Heart right ventricle (tissue), 16 donors: Measurements from ENCODE around the gene HSDL1. TPM values are rescaled to one million over a fixed set of nuclear protein-coding genes. Genes with fewer than 3 reads are reported as not detected.

Experiments used
- ATAC-seq, 8 donors: fragments of 200-7000 bp; cut with Tn5 transposase; one replicate each; pipeline ENCODE4 v1.9.1; 2020; ENCODE audit warnings: mild to moderate bottlenecking in 8 of 8, moderate library complexity in 8 of 8, moderate number of reproducible peaks in 1 of 8
- DNase-seq, 2 donors: peaks; one replicate each; pipeline ENCODE4 v3.0.0-alpha.2; 2020
- H3K27ac ChIP-seq, 10 donors: fragments of 200-600 bp; sonication (generic) in 2 of 10; one replicate each; pipeline versions ENCODE4 v1.5.0 to v1.8.0; 2020 to 2022; ENCODE audit warnings: mild to moderate bottlenecking in 3 of 10
- H3K27me3 ChIP-seq, 7 donors: fragments of 200-600 bp; one replicate each; pipeline ENCODE4 v1.8.0; 2021 to 2022; ENCODE audit warnings: mild to moderate bottlenecking in 2 of 7
- H3K36me3 ChIP-seq, 9 donors: fragments of 200-600 bp; sonication (generic) in 1 of 9; one replicate each; pipeline versions ENCODE4 v1.5.0 to v1.8.0; 2020 to 2022; ENCODE audit warnings: mild to moderate bottlenecking in 2 of 9
- H3K4me1 ChIP-seq, 9 donors: fragments of 200-600 bp; sonication (generic) in 1 of 9; one replicate each; pipeline versions ENCODE4 v1.5.0 to v1.8.0; 2020 to 2022; ENCODE audit warnings: mild to moderate bottlenecking in 4 of 9
- H3K4me3 ChIP-seq, 10 donors: fragments of 200-600 bp; sonication (generic) in 2 of 10; one replicate each; pipeline versions ENCODE4 v1.5.0 to v1.8.0; 2020 to 2022; ENCODE audit warnings: mild to moderate bottlenecking in 7 of 10, moderate library complexity in 2 of 10
- H3K9me3 ChIP-seq, 11 donors: fragments of 200-600 bp in 10 of 11; sonication (generic) in 2 of 11; one replicate each; pipeline versions ENCODE4 v1.5.0 to v1.8.0; 2013 to 2022; ENCODE audit warnings: mild to moderate bottlenecking in 2 of 11, control low read depth in 1 of 11, moderate library complexity in 1 of 11
- CTCF ChIP-seq, 9 donors: fragments of 200-600 bp; sonication (generic) in 2 of 9; IDR thresholded peaks; one replicate each; pipeline versions ENCODE4 v1.5.0 to v1.8.0; 2021 to 2022; ENCODE audit warnings: antibody characterized with exemption in 9 of 9, mild to moderate bottlenecking in 5 of 9, moderate library complexity in 1 of 9
- WGBS, 2 donors: extraction: QIAGEN DNeasy Blood & Tissue Kit; methylation state at CpG; one replicate each; pipeline ENCODE4 v1.1.7; 2013; ENCODE audit warnings: inconsistent platforms in 1 of 2; 5-methylcytosine and 5-hydroxymethylcytosine counted together
- intact Hi-C, 10 donors: fragments of 100-400 bp; cut with DNase I; formaldehyde crosslinking; loops; one replicate each; pipeline versions ENCODE4 v1.11.1 to v1.14.2; 2022
- polyA plus RNA-seq, 2 donors: library from polyadenylated mRNA; stranded (reverse); fragments of 200-250 nt; gene quantifications; one replicate each; pipeline ENCODE4 v1.2.3, GENCODE V29; 2013
- total RNA-seq, 10 donors: library from RNA; stranded (reverse); fragmentation: NEBNext Ultra II Directional in 3 of 10; extraction: Animal tissue kit (Norgen Biotek cat#: 25700) in 3 of 10; gene quantifications; one replicate each; pipeline versions ENCODE4 v1.2.1 to v1.2.4, GENCODE V29; 2021 to 2023
- donor health status: Arrhythmogenic right ventricular cardiomyopathy.
- donor health status: ischemic (EF 13 %, LVEDD 7.1; RV severe dilation, severe dysfunction).
- donor health status: healthy with polysubstance abuse.
- donor health status: DM: no; HTN: yes; CAD: no.
- donor health status: DM: no; HTN: no; CAD: no.
- donor health status: ischemic (EF 25% LVEDD 6.9; RV normal size, moderate dysfunction).
- donor health status: ischemic (EF 25% LVEDD 5.7; RV mildly dilated, moderate dysfunction).
- donor health status: healthy.
- donor health status: DM: yes; HTN: yes; CAD: no.
- donor health status: Ischemic cardiomyopathy.
- donor health status: ischemic (EF 35%, LVEDD 5.7; RV mildly dilated, moderate dysfunction).
- donor health status: nonischemic (EF 11% LVEDD 7.7; RV severe dilation, severe dysfunction).
- donor health status: DM: yes; HTN: yes; CAD: no.
- donor health status: PGD.
- donor health status: ischemic (EF 29% LVEDD 5.4; RV normal size, mild dysfunction).
- donor health status: nonischemic (EF 23%, LVEDD 6.1; RV moderate dilation, normal function).

HSDL1 gene
- total and polyA plus RNA-seq, 12 donors, result 9.9 to 38.5 (median 23.0) TPM

DNA sequence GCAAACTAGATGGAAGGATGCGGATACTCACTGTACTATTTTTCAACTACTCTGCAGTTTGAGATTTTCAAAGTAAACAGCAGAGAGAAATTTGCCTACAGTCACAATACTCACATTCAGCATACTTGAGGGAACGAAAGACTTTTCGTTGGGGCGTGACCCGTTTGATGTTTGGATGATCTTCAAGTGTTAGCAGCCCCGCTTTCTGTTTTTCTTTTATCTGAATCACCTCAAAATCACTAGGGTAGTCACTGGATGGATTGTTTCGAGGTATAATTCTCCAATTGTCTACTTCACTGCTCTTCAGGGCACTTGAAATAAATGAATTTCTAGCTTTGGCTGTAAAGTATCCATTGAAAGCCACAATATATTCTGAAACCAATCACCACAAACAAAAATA is 46.0 kb downstream of the HSDL1 start:
- 94 to 95% methylated on average over 7 of the region's 7 CpGs for WGBS, 2 donors
- Histone ChIP-seq H3K9me3 (no peaks in the 10 kb centered on the region), H3K36me3 (peaks cover 0 to 81% (median 27%) of the 10 kb centered on the region in 9 donors), H3K4me3 (no peak overlapping the region), H3K4me1 (peaks cover 0 to 38% (median 11%) of the 10 kb centered on the region in 9 donors), H3K27me3 (no peaks in the 10 kb centered on the region), H3K27ac (no peak overlapping the region)
- intact Hi-C loops, result loop anchor here in 1 of 10 donors (10.0 kb wide), 1 partner anchor 386 kb away; no protein-coding TSS in a partner anchor
- no peak for TF ChIP-seq CTCF (IDR thresholded peaks at IDR 0.05)
- ATAC-seq (no peak), DNase-seq (no peak)

DNA sequence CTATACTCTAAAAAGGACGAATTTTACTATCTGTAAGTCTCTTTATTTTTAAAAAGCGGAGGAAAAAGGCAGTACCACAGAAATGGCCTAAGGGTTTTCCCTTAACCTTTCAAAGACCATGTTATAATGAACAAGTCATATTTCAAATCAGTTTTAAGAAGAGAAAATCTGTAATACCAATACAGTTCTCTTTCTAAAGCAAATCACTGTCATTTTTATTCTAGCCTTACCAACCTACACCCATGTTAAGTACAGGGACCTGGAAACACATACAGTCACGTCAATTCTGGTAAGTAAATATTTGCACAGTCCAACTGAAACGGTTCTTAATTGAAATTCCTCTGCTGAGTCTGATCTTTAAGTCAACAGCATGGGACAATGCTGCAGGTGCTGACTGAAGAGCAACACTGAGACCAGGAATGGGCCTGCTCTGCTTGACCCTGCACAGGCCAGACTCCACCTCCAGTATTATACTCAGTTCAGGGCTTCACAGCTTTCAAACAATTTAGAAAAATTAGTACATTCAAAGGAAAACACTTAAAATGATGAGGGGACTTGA is 48.5 kb downstream of the HSDL1 start:
- H3K4me1 ChIP-seq, result peaks cover 0 to 28% (median 6%) of the 10 kb centered on the region in 9 donors
- DNase-seq, result no peak
- no peaks in the 10 kb centered on the region for H3K27me3 ChIP-seq
- TF ChIP-seq CTCF (IDR thresholded peaks at IDR 0.05), result no peak
- intact Hi-C loops, result loop anchor here in 1 of 10 donors (10.0 kb wide), 1 partner anchor 388 kb away; no protein-coding TSS in a partner anchor
- H3K27ac ChIP-seq, result no peak overlapping the region
- peaks cover 5 to 99% (median 49%) of the 10 kb centered on the region in 9 donors for H3K36me3 ChIP-seq
- peak in 1 of 8 donors; percentile 29 for ATAC-seq
- H3K4me3 ChIP-seq, result no peak overlapping the region
- no peaks in the 10 kb centered on the region for H3K9me3 ChIP-seq
- WGBS, 2 donors, result 77 to 79% methylated on average over 4 of the region's 4 CpGs

- ATAC-seq, result peak; percentile 11 to 62 (median 52)
- WGBS, 2 donors, result 62 to 74% methylated on average over 14 of the region's 14 CpGs
- no peak for TF ChIP-seq CTCF (IDR thresholded peaks at IDR 0.05)
- H3K27me3 ChIP-seq, result no peaks in the 10 kb centered on the region
- H3K4me3 ChIP-seq, result no peak overlapping the region
- no peak for DNase-seq
- peak overlapping the region in 2 of 10 donors; percentile 8 to 28 for H3K27ac ChIP-seq
- peaks cover 0 to 28% (median 6%) of the 10 kb centered on the region in 9 donors for H3K4me1 ChIP-seq
- H3K36me3 ChIP-seq, result peaks cover 5 to 99% (median 58%) of the 10 kb centered on the region in 9 donors
- intact Hi-C loops, result loop anchor here in 1 of 10 donors (10.0 kb wide), 1 partner anchor 389 kb away; no protein-coding TSS in a partner anchor
- no peaks in the 10 kb centered on the region for H3K9me3 ChIP-seq
Measured at GRCh38 chr16:84095466-84095865, 49.5 kb downstream of the HSDL1 start.

DNA sequence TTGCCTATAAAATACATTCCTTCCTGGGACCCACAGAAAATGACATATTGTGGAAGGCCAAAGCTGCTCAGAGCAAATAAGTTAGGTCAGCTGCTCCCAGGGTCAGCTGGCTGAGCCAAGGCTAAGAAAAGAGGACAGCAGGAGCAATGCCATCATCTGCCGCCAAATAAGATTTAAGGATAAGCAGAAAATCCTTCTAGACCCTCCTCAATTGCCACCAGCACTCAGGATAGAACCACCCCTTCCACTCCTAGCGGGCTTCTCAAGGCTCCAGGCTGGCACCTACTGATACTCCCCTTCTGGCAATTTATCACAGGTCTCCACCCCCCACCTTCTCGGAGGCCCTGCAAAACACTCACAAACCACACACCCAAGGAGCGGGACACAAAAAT is 51.1 kb downstream of the HSDL1 start:
- DNase-seq, result no peak
- no peak for ATAC-seq
- Histone ChIP-seq H3K27me3 (no peaks in the 10 kb centered on the region), H3K4me3 (no peak overlapping the region), H3K36me3 (peaks cover 3 to 99% (median 71%) of the 10 kb centered on the region in 9 donors), H3K9me3 (no peaks in the 10 kb centered on the region), H3K4me1 (peaks cover 0 to 32% (median 6%) of the 10 kb centered on the region in 9 donors), H3K27ac (no peak overlapping the region)
- intact Hi-C loops, result loop anchor here in 1 of 10 donors (10.0 kb wide), 1 partner anchor 391 kb away; no protein-coding TSS in a partner anchor
- WGBS, 2 donors, result 93 to 100% methylated on average over 4 of the region's 4 CpGs
- TF ChIP-seq CTCF (IDR thresholded peaks at IDR 0.05), result no peak
